ENCODE results near the gene MGAT4B.

MGAT4B gene

GRCh38 chr5:179825655-179826182 lies 19.1 kb upstream of the MGAT4B start:
- DNase-seq (ENCODE audit: low spot score): no peak

- no peak for DNase-seq (ENCODE audit: low spot score)
Observed at GRCh38 chr5:179824745-179825112, 18.1 kb upstream of the MGAT4B start.

GRCh38 chr5:179823937-179824744 lies 17.5 kb upstream of the MGAT4B start:
- DNase-seq (ENCODE audit: low spot score): no peak

GRCh38 chr5:179822444-179822990 lies 15.9 kb upstream of the MGAT4B start:
- DNase-seq (ENCODE audit: low spot score): no peak

- no peak for DNase-seq (ENCODE audit: low spot score)
Observed at GRCh38 chr5:179822059-179822432, 15.4 kb upstream of the MGAT4B start.

- peak; percentile 93 for DNase-seq (ENCODE audit: low spot score)
Observed at GRCh38 chr5:179821298-179822058, 14.8 kb upstream of the MGAT4B start.

- peak; percentile 85 for DNase-seq (ENCODE audit: low spot score)
Observed at GRCh38 chr5:179820483-179821297, 14.0 kb upstream of the MGAT4B start, which contains the start of gene SQSTM1. TSS of gene SQSTM1 (plus strand) at chr5:179820905. CDS start at chr5:179820937, 32 bp downstream.

GRCh38 chr5:179820127-179820482 lies 13.4 kb upstream of the MGAT4B start:
- DNase-seq (ENCODE audit: low spot score): no peak

- DNase-seq (ENCODE audit: low spot score): peak; percentile 75
Observed at GRCh38 chr5:179819296-179820126, 12.8 kb upstream of the MGAT4B start.

GRCh38 chr5:179818746-179819295 lies 12.2 kb upstream of the MGAT4B start:
- DNase-seq (ENCODE audit: low spot score): peak; percentile 95

- peak; percentile 40 for DNase-seq (ENCODE audit: low spot score)
Observed at GRCh38 chr5:179817890-179818745, 11.5 kb upstream of the MGAT4B start.

- DNase-seq (ENCODE audit: low spot score): no peak
Observed at GRCh38 chr5:179817470-179817840, 10.8 kb upstream of the MGAT4B start.

- DNase-seq (ENCODE audit: low spot score): no peak
Observed at GRCh38 chr5:179816796-179817469, 10.3 kb upstream of the MGAT4B start.

GRCh38 chr5:179816401-179816795 lies 9.7 kb upstream of the MGAT4B start:
- no peak for DNase-seq (ENCODE audit: low spot score)

GRCh38 chr5:179815491-179816249 lies 9.0 kb upstream of the MGAT4B start:
- no peak for DNase-seq (ENCODE audit: low spot score)

GRCh38 chr5:179814090-179814489 lies 7.4 kb upstream of the MGAT4B start:
- DNase-seq (ENCODE audit: low spot score): no peak

GRCh38 chr5:179812997-179813607 lies 6.4 kb upstream of the MGAT4B start:
- no peak for DNase-seq (ENCODE audit: low spot score)
